T1000 (cell line): ENCODE measurements around the gene RNF180.

Experiments used
- DNase-seq: peaks from one replicate; lab custom pipeline; 2025; ENCODE audit warnings: mixed read lengths; lab: John Stamatoyannopoulos, UW

The RNF180 gene

GRCh38 chr5:64165500-64166200, at the start of gene RNF180:
Gene RNF180, plus strand, starts transcription at chr5:64165843. Its CDS starts 34,965 bp downstream, at chr5:64200808.
- no peak for DNase-seq

- no peak for DNase-seq
Observed at GRCh38 chr5:64125521-64125920, 40.1 kb upstream of the RNF180 start.

GRCh38 chr5:64126202-64126741, 39.4 kb upstream of the RNF180 start:
- no peak for DNase-seq

- no peak for DNase-seq
Observed at GRCh38 chr5:64140018-64140417, 25.6 kb upstream of the RNF180 start.

GRCh38 chr5:64144425-64145215, 21.0 kb upstream of the RNF180 start:
- no peak for DNase-seq

GRCh38 chr5:64145216-64145895, 20.3 kb upstream of the RNF180 start:
- no peak for DNase-seq

- no peak for DNase-seq
Observed at GRCh38 chr5:64147379-64147778, 18.3 kb upstream of the RNF180 start.

GRCh38 chr5:64147849-64148441, 17.7 kb upstream of the RNF180 start:
- no peak for DNase-seq

GRCh38 chr5:64149268-64149667, 16.4 kb upstream of the RNF180 start:
- no peak for DNase-seq

- no peak for DNase-seq
Observed at GRCh38 chr5:64149857-64150521, 15.7 kb upstream of the RNF180 start.

GRCh38 chr5:64156261-64156660, 9.4 kb upstream of the RNF180 start:
- no peak for DNase-seq

- DNase-seq, result no peak
Observed at GRCh38 chr5:64158827-64159226, 6.8 kb upstream of the RNF180 start.

GRCh38 chr5:64160201-64160600, 5.4 kb upstream of the RNF180 start:
- DNase-seq, result no peak

- no peak for DNase-seq
Observed at GRCh38 chr5:64161420-64161819, 4.2 kb upstream of the RNF180 start.

- no peak for DNase-seq
Observed at GRCh38 chr5:64163135-64163534, 2.5 kb upstream of the RNF180 start.

GRCh38 chr5:64163746-64164145, 1.9 kb upstream of the RNF180 start:
- DNase-seq, result no peak

- no peak for DNase-seq
Observed at GRCh38 chr5:64164166-64164565, 1.5 kb upstream of the RNF180 start.

- DNase-seq, result no peak
Observed at GRCh38 chr5:64165160-64165499, 513 bp upstream of the RNF180 start.

GRCh38 chr5:64166201-64166959, 737 bp downstream of the RNF180 start:
- no peak for DNase-seq

- no peak for DNase-seq
Observed at GRCh38 chr5:64176301-64176700, 10.7 kb downstream of the RNF180 start.
